Ovary (tissue), 9 donors: ENCODE results near the gene DNMT3L. TPM values are rescaled to one million over a fixed set of nuclear protein-coding genes. Genes with fewer than 3 reads are reported as not detected.

Experiments used
- DNase-seq, 5 donors: peaks; one replicate each; pipeline ENCODE4 v3.0.0-alpha.2; 2019 to 2020
- H3K27ac ChIP-seq, 2 donors: fragments of 200-600 bp; one replicate each; pipeline versions ENCODE4 v1.5.1 to v1.8.0; 2019 to 2022
- H3K27me3 ChIP-seq: fragments of 200-600 bp; one replicate; pipeline ENCODE4 v1.8.0; 2022
- H3K36me3 ChIP-seq: fragments of 200-600 bp; sonication (generic); one replicate; pipeline ENCODE4 v1.5.1; 2019
- H3K4me1 ChIP-seq: one replicate; pipeline ENCODE4 v1.8.1; 2013; ENCODE audit warnings: mild to moderate bottlenecking, moderate library complexity; ENCODE audit not compliant: insufficient read depth
- H3K4me3 ChIP-seq: fragments of 200-600 bp; sonication (generic); one replicate; pipeline ENCODE4 v1.5.1; 2017
- H3K9me3 ChIP-seq, 2 donors: fragments of 200-600 bp in 1 of 2; sonication (generic) in 1 of 2; one replicate each; pipeline versions ENCODE4 v1.5.1 to v1.8.1; 2013 to 2019; ENCODE audit warnings: mild to moderate bottlenecking in 1 of 2, moderate library complexity in 1 of 2
- CTCF ChIP-seq, 3 donors: fragments of 450-650 bp in 2 of 3; fragments of 200-600 bp in 1 of 3; IDR thresholded peaks; one replicate each; pipeline versions ENCODE4 v1.5.1 to v1.8.0; 2016 to 2022; ENCODE audit warnings: antibody characterized with exemption in 3 of 3, mild to moderate bottlenecking in 1 of 3
- EP300 ChIP-seq: sonication (generic); formaldehyde crosslinking; IDR thresholded peaks from one replicate; pipeline ENCODE4 v1.6.1; 2017; ENCODE audit warnings: antibody characterized with exemption
- POLR2A ChIP-seq: fragments of 450-650 bp; IDR thresholded peaks from one replicate; pipeline ENCODE4 v1.6.1; 2017; ENCODE audit warnings: antibody characterized with exemption, mild to moderate bottlenecking, moderate library complexity
- WGBS, 3 donors: extraction: QIAGEN DNeasy Blood & Tissue Kit in 1 of 3; methylation state at CpG; one replicate each; pipeline versions ENCODE4 v1.1.5 to v1.1.7; 2013 to 2017; 5-methylcytosine and 5-hydroxymethylcytosine counted together
- intact Hi-C, 4 donors: fragments of 100-400 bp; cut with DNase I; formaldehyde crosslinking; loops; one replicate each; pipeline versions ENCODE4 v1.11.0 to v1.15.1; 2022 to 2023
- polyA plus RNA-seq, 2 donors: library from polyadenylated mRNA; stranded (reverse); fragments of 200-250 nt in 1 of 2; fragments of 350-450 nt in 1 of 2; fragmentation: Illumina TruSeq in 1 of 2; extraction: RNeasy Lipid Tissue Mini Kit (QIAGEN cat#74804) in 1 of 2; gene quantifications; one replicate each; pipeline ENCODE4 v1.2.3, GENCODE V29; 2013 to 2014
- total RNA-seq, 7 donors: library from RNA; depleted of rRNA in 2 of 7; stranded (reverse); fragments of >200 nt in 2 of 7; fragmentation: NEBNext Ultra II Directional in 3 of 7; extraction: Animal tissue kit (Norgen Biotek cat#: 25700) in 3 of 7; gene quantifications; one replicate each; pipeline versions ENCODE4 v1.1.0 to v1.2.4, GENCODE V29; 2016 to 2023
- donor health status: DM: no; HTN: no; CAD: no; lungs with moderate emphysema.
- donor health status: DM: no; HTN: no; CAD: no.
- donor health status: Bipolar disorder and iron deficiency.
- donor health status: DM: yes; HTN: yes; CAD: no.
- donor health status: DM: no; HTN: no; CAD: no.
- donor health status: DM: yes; HTN: yes; CAD: no.

DNMT3L gene
- total and polyA plus RNA-seq, 9 donors, result not detected

GRCh38 chr21:44290327-44291077 lies 28.8 kb upstream of the DNMT3L start:
- Histone ChIP-seq H3K4me1 (no peaks in the 10 kb centered on the region), H3K4me3 (no peak overlapping the region), H3K36me3 (no peaks in the 10 kb centered on the region), H3K27ac (no peak overlapping the region), H3K9me3 (no peaks in the 10 kb centered on the region), H3K27me3 (no peaks in the 10 kb centered on the region)
- intact Hi-C loops, result loop anchor here in 1 of 4 donors (10.0 kb wide), 1 partner anchor 476 kb away; no protein-coding TSS in a partner anchor
- 69 to 76% (median 76%) methylated on average over 16 of the region's 16 CpGs for WGBS, 3 donors
- TF ChIP-seq CTCF (IDR thresholded peaks at IDR 0.05) (no peak), EP300 (no peak), POLR2A (no peak)
- DNase-seq, result peak in 1 of 5 donors; percentile 14

GRCh38 chr21:44289381-44290010 lies 27.8 kb upstream of the DNMT3L start:
- no peak for TF ChIP-seq POLR2A
- no peak for TF ChIP-seq CTCF (IDR thresholded peaks at IDR 0.05)
- intact Hi-C loops, result loop anchor here in 1 of 4 donors (10.0 kb wide), 1 partner anchor 475 kb away; no protein-coding TSS in a partner anchor
- H3K4me3 ChIP-seq, result no peak overlapping the region
- H3K4me1 ChIP-seq, result no peaks in the 10 kb centered on the region
- 65 to 74% (median 70%) methylated on average over 17 to 24 of the region's 24 CpGs for WGBS, 3 donors
- no peak overlapping the region for H3K27ac ChIP-seq
- H3K36me3 ChIP-seq, result no peaks in the 10 kb centered on the region
- no peaks in the 10 kb centered on the region for H3K9me3 ChIP-seq
- H3K27me3 ChIP-seq, result no peaks in the 10 kb centered on the region
- peak in 1 of 5 donors; percentile 9 for DNase-seq

GRCh38 chr21:44288251-44289110 lies 26.8 kb upstream of the DNMT3L start:
- Histone ChIP-seq H3K4me3 (no peak overlapping the region), H3K4me1 (no peaks in the 10 kb centered on the region), H3K36me3 (no peaks in the 10 kb centered on the region), H3K27ac (no peak overlapping the region), H3K27me3 (no peaks in the 10 kb centered on the region), H3K9me3 (no peaks in the 10 kb centered on the region)
- no peak for DNase-seq
- TF ChIP-seq CTCF (IDR thresholded peaks at IDR 0.05), result no peak
- TF ChIP-seq POLR2A, result no peak
- no peak for TF ChIP-seq EP300
- 85 to 87% (median 86%) methylated on average over 23 of the region's 23 CpGs for WGBS, 3 donors
- intact Hi-C loops, result no loop called here
